IMR-90 (cell line): ENCODE results near the gene ARPC1A. TPM values are rescaled to one million over a fixed set of nuclear protein-coding genes. Genes with fewer than 3 reads are reported as not detected.

Experiments used
- ATAC-seq: fragments of 200-7000 bp; cut with Tn5 transposase; 2 replicates; pipeline ENCODE4 v1.9.1; 2020; ENCODE audit warnings: low read depth, mild to moderate bottlenecking, moderate library complexity
- BruUV-seq: library from RNA; stranded (reverse); fragments of 400-500 nt; replicated peaks from 2 replicates; lab custom pipeline; 2021; lab: Mats Ljungman, UMichigan
- CTCF ChIA-PET: fragments of 300-600 bp; formaldehyde crosslinking; extraction: SDS; loops from one replicate; lab custom pipeline; 2021; ENCODE audit warnings: antibody characterized with exemption; lab: Yijun Ruan, JAX
- POLR2A ChIA-PET: fragments of 300-600 bp; sonication (Branson Sonifier 250); formaldehyde crosslinking; loops from one replicate; lab custom pipeline; 2022; ENCODE audit warnings: antibody characterized with exemption; ENCODE audit not compliant: unreplicated experiment; lab: Charles Lee
- DNase-seq: peaks from one replicate; pipeline ENCODE4 v3.0.0; 2013
- H2AFZ ChIP-seq: replicated peaks from 2 replicates; pipeline ENCODE3; 2013; ENCODE audit warnings: low read length, mild to moderate bottlenecking; ENCODE audit not compliant: poor library complexity
- H2AK5ac ChIP-seq: 2 replicates; pipeline ENCODE4 v1.6.1; 2013; ENCODE audit warnings: low read depth, low read length, inconsistent platforms
- H2AK9ac ChIP-seq: replicated peaks from 2 replicates; pipeline ENCODE3; 2013; ENCODE audit warnings: mild to moderate bottlenecking, low read depth, low read length, moderate library complexity; ENCODE audit not compliant: poor library complexity
- H2BK120ac ChIP-seq: 2 replicates; pipeline ENCODE4 v1.6.1; 2013; ENCODE audit warnings: low read depth, low read length, inconsistent platforms
- H2BK15ac ChIP-seq: 3 replicates; pipeline ENCODE4 v1.6.1; 2013; ENCODE audit warnings: low read depth, low read length, inconsistent platforms
- H2BK20ac ChIP-seq: 2 replicates; pipeline ENCODE4 v1.6.1; 2013; ENCODE audit warnings: low read depth, mild to moderate bottlenecking, inconsistent platforms, low read length, moderate library complexity
- H2BK5ac ChIP-seq: 2 replicates; pipeline ENCODE4 v1.6.1; 2013; ENCODE audit warnings: mild to moderate bottlenecking, low read depth, low read length, inconsistent platforms; ENCODE audit not compliant: poor library complexity, severe bottlenecking
- H3K14ac ChIP-seq: replicated peaks from 2 replicates; pipeline ENCODE4 v1.6.1; 2013; ENCODE audit warnings: low read depth, low read length, inconsistent platforms
- H3K18ac ChIP-seq: 2 replicates; pipeline ENCODE4 v1.6.1; 2013; ENCODE audit warnings: low read depth, low read length, control low read depth
- H3K23ac ChIP-seq: 2 replicates; pipeline ENCODE4 v1.6.1; 2013; ENCODE audit warnings: low read depth, low read length, inconsistent platforms
- H3K27ac ChIP-seq: 2 replicates; pipeline ENCODE4 v1.5.1; 2013; ENCODE audit warnings: mild to moderate bottlenecking, control low read depth, low read length; ENCODE audit not compliant: insufficient read depth
- H3K27me3 ChIP-seq: 2 replicates; pipeline ENCODE4 v1.6.1; 2013; ENCODE audit warnings: low read length; ENCODE audit not compliant: control insufficient read depth, insufficient read depth
- H3K36me3 ChIP-seq: 2 replicates; pipeline ENCODE4 v1.6.1; 2013; ENCODE audit warnings: low read length, mixed read lengths; ENCODE audit not compliant: control insufficient read depth, insufficient read depth
- H3K4ac ChIP-seq: 2 replicates; pipeline ENCODE4 v1.6.1; 2013; ENCODE audit warnings: low read depth, low read length, inconsistent platforms
- H3K4me1 ChIP-seq: 2 replicates; pipeline ENCODE4 v1.6.1; 2013; ENCODE audit warnings: low read length, mixed read lengths; ENCODE audit not compliant: control insufficient read depth, insufficient read depth
- H3K4me2 ChIP-seq: 2 replicates; pipeline ENCODE4 v1.6.1; 2013; ENCODE audit warnings: low read depth, mild to moderate bottlenecking, control low read depth, low read length, moderate library complexity
- H3K4me3 ChIP-seq: 2 replicates; pipeline ENCODE4 v1.5.1; 2013; ENCODE audit warnings: low read depth, mild to moderate bottlenecking, control low read depth, low read length, moderate library complexity; ENCODE audit not compliant: insufficient read depth
- H3K56ac ChIP-seq: 2 replicates; pipeline ENCODE4 v1.6.1; 2013; ENCODE audit warnings: low read length, inconsistent platforms; ENCODE audit not compliant: insufficient read depth; ENCODE audit errors: extremely low read depth
- H3K79me1 ChIP-seq, 2 experiments: 2 replicates each; pipeline ENCODE4 v1.6.1; 2013; ENCODE audit warnings: low read length in 2 of 2, inconsistent platforms in 1 of 2, low read depth in 1 of 2
- H3K9ac ChIP-seq: 2 replicates; pipeline ENCODE4 v1.6.1; 2013; ENCODE audit warnings: low read depth, low read length, control low read depth
- H3K9me1 ChIP-seq: 2 replicates; pipeline ENCODE4 v1.6.1; 2013; ENCODE audit warnings: low read length, inconsistent platforms; ENCODE audit not compliant: insufficient read depth
- H3K9me3 ChIP-seq: 2 replicates; pipeline ENCODE4 v1.6.1; 2013; ENCODE audit warnings: low read length; ENCODE audit not compliant: control insufficient read depth, insufficient read depth
- H4K20me1 ChIP-seq: 2 replicates; pipeline ENCODE4 v1.6.1; 2013; ENCODE audit warnings: low read length, inconsistent platforms; ENCODE audit not compliant: insufficient read depth
- H4K5ac ChIP-seq: 2 replicates; pipeline ENCODE4 v1.6.1; 2013; ENCODE audit warnings: mild to moderate bottlenecking, low read depth, low read length, control low read depth
- H4K8ac ChIP-seq, 2 experiments: 2 replicates each; pipeline ENCODE4 v1.6.1; 2013; ENCODE audit warnings: low read depth in 2 of 2, low read length in 2 of 2, control low read depth in 1 of 2, inconsistent platforms in 1 of 2
- H4K91ac ChIP-seq: 2 replicates; pipeline ENCODE4 v1.6.1; 2013; ENCODE audit warnings: low read depth, low read length, inconsistent platforms; ENCODE audit not compliant: insufficient read depth
- BHLHE40 ChIP-seq: fragments of 150-350 bp; IDR thresholded peaks from 2 replicates; pipeline ENCODE4 v1.6.1; 2016; ENCODE audit warnings: mild to moderate bottlenecking, low read depth, low read length
- CEBPB ChIP-seq: IDR thresholded peaks from 2 replicates; pipeline ENCODE4 v1.6.1; 2012; ENCODE audit warnings: low read depth, low read length, improper control_type of control experiment
- FOS ChIP-seq: fragments of 150-350 bp; IDR thresholded peaks from 2 replicates; pipeline ENCODE4 v1.6.1; 2016; ENCODE audit warnings: low read depth, low read length
- MAZ ChIP-seq: IDR thresholded peaks from 2 replicates; pipeline ENCODE4 v1.6.1; 2012; ENCODE audit warnings: low read depth, mild to moderate bottlenecking, low read length, improper control_type of control experiment, moderate library complexity, borderline replicate concordance
- RAD21 ChIP-seq: IDR thresholded peaks from 2 replicates; pipeline ENCODE4 v1.6.1; 2012; ENCODE audit warnings: low read length, improper control_type of control experiment
- RCOR1 ChIP-seq: IDR thresholded peaks from 2 replicates; pipeline ENCODE4 v1.6.1; 2012; ENCODE audit warnings: mild to moderate bottlenecking, low read length, improper control_type of control experiment; ENCODE audit not compliant: insufficient replicate concordance
- RFX5 ChIP-seq: IDR thresholded peaks from 2 replicates; pipeline ENCODE4 v1.8.0; 2012; ENCODE audit warnings: low read depth, mild to moderate bottlenecking, low read length, moderate library complexity
- SMC3 ChIP-seq: fragments of 150-350 bp; IDR thresholded peaks from 2 replicates; pipeline ENCODE4 v1.6.1; 2016; ENCODE audit warnings: low read depth, mild to moderate bottlenecking, antibody characterized with exemption, low read length, moderate library complexity
- WGBS, 2 experiments: methylation state at CpG; one replicate each; pipeline versions ENCODE4 v1.1.5 to v1.1.7; 2013; ENCODE audit warnings: missing lambda C conversion rate in 2 of 2; ENCODE audit not compliant: insufficient read length in 1 of 2; ENCODE audit errors: extremely low coverage in 2 of 2; 5-methylcytosine and 5-hydroxymethylcytosine counted together
- dilution Hi-C: fragments of 300-500 bp; cut with HindIII; formaldehyde crosslinking; loops from one replicate; pipeline ENCODE4 v1.14.3; 2018; ENCODE audit warnings: low sequenced_read_pairs; ENCODE audit not compliant: unreplicated experiment
- in situ Hi-C: fragments of 300-500 bp; cut with MboI; formaldehyde crosslinking; loops from 3 replicates; pipeline ENCODE4 v1.14.3; 2019; ENCODE audit warnings: low sequenced_read_pairs, inconsistent platforms, mixed read lengths
- intact Hi-C: fragments of 100-400 bp; cut with micrococcal nuclease; formaldehyde crosslinking; loops from 2 replicates; pipeline ENCODE4 v1.10.0; 2022
- polyA plus RNA-seq, 3 experiments: library from polyadenylated mRNA; depleted of rRNA; stranded (reverse); fragments of >200 nt; gene quantifications; 2 replicates each; pipeline ENCODE4 v1.2.3, GENCODE V29; 2012; ENCODE audit warnings: low replicate concordance in 1 of 3
- total RNA-seq: library from RNA; depleted of rRNA; stranded (reverse); fragments of >200 nt; gene quantifications from 2 replicates; pipeline ENCODE4 v1.2.3, GENCODE V29; 2012

The ARPC1A gene
- total and polyA plus RNA-seq, 2 of the 4 experiments (the other 2 are of a cell fraction): 253 to 327 TPM

GRCh38 chr7:99389772-99390171, 64.1 kb downstream of the ARPC1A start:
- 93% methylated on average over 7 of the region's 13 CpGs; no CpG with 5 or more reads in 1 of the 2 experiments for WGBS, 2 experiments
- DNase-seq (no peak), ATAC-seq (no peak)
- no peak overlapping the region for H3K14ac ChIP-seq
- intact Hi-C loops: no loop called here
- H3K9me1 ChIP-seq: peaks cover 3% of the 10 kb centered on the region
- no peak overlapping the region for H3K4me2 ChIP-seq
- H3K23ac ChIP-seq: no peak overlapping the region
- no peak overlapping the region for H2BK5ac ChIP-seq
- BruUV-seq: no TSS peak
- H4K8ac ChIP-seq: no peak overlapping the region
- H3K9me3 ChIP-seq: no peaks in the 10 kb centered on the region
- no peak overlapping the region for H4K5ac ChIP-seq
- peaks cover 7% of the 10 kb centered on the region for H3K4me1 ChIP-seq
- no peak overlapping the region for H3K4me3 ChIP-seq
- H2BK120ac ChIP-seq: no peak overlapping the region
- in situ Hi-C loops: no loop called here
- dilution Hi-C loops: no loop called here
- no peak overlapping the region for H3K18ac ChIP-seq
- no peak for TF ChIP-seq BHLHE40
- no peak for TF ChIP-seq RFX5
- TF ChIP-seq SMC3: no peak
- no peak for TF ChIP-seq RAD21
- no peak for TF ChIP-seq CEBPB
- TF ChIP-seq MAZ: no peak
- TF ChIP-seq RCOR1: no peak
- TF ChIP-seq FOS: no peak
- H4K91ac ChIP-seq: no peak overlapping the region
- no peak overlapping the region for H2AK5ac ChIP-seq
- H3K27ac ChIP-seq: no peak overlapping the region
- H3K36me3 ChIP-seq: peaks cover 52% of the 10 kb centered on the region
- no peak overlapping the region for H2AK9ac ChIP-seq
- ChIA-PET POLR2A (no interaction called here), CTCF (interaction anchor here (0.6 kb wide), 1 partner anchor 12 kb away, joined by 5 read pairs; no protein-coding TSS in a partner anchor)
- H2BK20ac ChIP-seq: no peak overlapping the region
- H4K20me1 ChIP-seq: peaks cover 35% of the 10 kb centered on the region
- no peak overlapping the region for H3K4ac ChIP-seq
- H3K27me3 ChIP-seq: no peaks in the 10 kb centered on the region
- no peak overlapping the region for H2AFZ ChIP-seq
- peaks cover 5 to 53% of the 10 kb centered on the region in 2 experiments for H3K79me1 ChIP-seq
- no peak overlapping the region for H2BK15ac ChIP-seq
- H3K9ac ChIP-seq: no peak overlapping the region
- no peak overlapping the region for H3K56ac ChIP-seq
